GM10248 (cell line): ENCODE measurements around the gene TMEM273.

Source experiments
- CTCF ChIA-PET: fragments of 300-600 bp; sonication (Branson Sonifier 250); formaldehyde crosslinking; extraction: SDS; loops from one replicate; lab custom pipeline; 2021; ENCODE audit warnings: antibody characterized with exemption; lab: Yijun Ruan, JAX
- POLR2A ChIA-PET: fragments of 350-650 bp; sonication (Branson Sonifier 250); formaldehyde crosslinking; extraction: SDS; loops from one replicate; lab custom pipeline; 2020; ENCODE audit warnings: antibody characterized with exemption; lab: Yijun Ruan, JAX
- DNase-seq: peaks from one replicate; pipeline ENCODE4 v3.0.0; 2012; ENCODE audit errors: extremely low spot score
- TF ChIP-seq, protein P1 (sequence below): IDR thresholded peaks from 2 replicates; pipeline ENCODE4 v1.5.1; 2012; ENCODE audit warnings: mild to moderate bottlenecking, low read depth; ENCODE audit errors: extremely low read depth, missing control alignments, control extremely low read depth

TMEM273 gene

DNA sequence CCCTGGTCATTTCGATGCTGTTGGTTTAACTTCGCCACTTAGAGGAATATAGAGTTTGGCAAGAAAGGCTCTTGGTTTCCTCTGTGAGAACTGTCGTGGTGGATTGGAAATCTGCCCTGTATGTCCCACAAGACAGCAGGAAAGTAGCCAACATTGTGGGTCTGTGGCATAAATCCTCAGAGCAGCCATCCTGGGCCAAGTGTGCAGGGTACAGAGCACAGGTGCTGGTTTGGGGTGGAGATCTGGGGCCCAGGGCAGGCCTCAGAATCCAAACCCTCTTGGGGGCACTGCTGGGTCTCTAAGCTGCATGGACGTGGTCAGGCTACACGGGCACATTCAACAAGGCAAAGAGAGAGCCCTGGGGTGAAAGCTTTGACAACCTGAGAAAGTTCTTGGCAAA, 39.2 kb upstream of the TMEM273 start:
- ChIA-PET CTCF (interaction anchor here (1.4 kb wide), 1 partner anchor 8 kb away, joined by 5 read pairs; no protein-coding TSS in a partner anchor), POLR2A (no interaction called here)

DNA sequence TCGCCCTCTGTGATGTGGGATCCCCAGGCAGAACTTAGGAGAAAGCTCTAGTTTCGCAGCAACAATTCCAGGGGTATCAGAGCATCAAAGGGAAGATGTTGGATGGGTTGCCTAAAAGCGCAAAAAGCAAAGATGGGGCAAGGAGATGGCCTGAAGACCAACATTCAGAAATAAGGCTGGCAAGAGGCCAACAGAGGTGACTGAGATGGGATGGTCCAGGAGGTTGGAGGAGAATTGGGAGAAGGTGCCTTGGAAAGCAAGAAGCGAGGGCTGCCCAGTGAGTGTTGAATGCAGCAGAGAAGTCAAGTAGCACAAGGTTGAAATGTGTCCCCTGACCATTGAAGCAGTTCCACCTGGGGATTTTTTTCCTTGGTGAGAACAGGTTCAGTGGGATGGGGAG, 38.4 kb upstream of the TMEM273 start:
- no peak for DNase-seq
- POLR2A ChIA-PET: no interaction called here

More for the DNA sequence above, 39.2 kb upstream of the TMEM273 start:
- TF ChIP-seq, protein P1, sequence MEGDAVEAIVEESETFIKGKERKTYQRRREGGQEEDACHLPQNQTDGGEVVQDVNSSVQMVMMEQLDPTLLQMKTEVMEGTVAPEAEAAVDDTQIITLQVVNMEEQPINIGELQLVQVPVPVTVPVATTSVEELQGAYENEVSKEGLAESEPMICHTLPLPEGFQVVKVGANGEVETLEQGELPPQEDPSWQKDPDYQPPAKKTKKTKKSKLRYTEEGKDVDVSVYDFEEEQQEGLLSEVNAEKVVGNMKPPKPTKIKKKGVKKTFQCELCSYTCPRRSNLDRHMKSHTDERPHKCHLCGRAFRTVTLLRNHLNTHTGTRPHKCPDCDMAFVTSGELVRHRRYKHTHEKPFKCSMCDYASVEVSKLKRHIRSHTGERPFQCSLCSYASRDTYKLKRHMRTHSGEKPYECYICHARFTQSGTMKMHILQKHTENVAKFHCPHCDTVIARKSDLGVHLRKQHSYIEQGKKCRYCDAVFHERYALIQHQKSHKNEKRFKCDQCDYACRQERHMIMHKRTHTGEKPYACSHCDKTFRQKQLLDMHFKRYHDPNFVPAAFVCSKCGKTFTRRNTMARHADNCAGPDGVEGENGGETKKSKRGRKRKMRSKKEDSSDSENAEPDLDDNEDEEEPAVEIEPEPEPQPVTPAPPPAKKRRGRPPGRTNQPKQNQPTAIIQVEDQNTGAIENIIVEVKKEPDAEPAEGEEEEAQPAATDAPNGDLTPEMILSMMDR: no peak
- DNase-seq: no peak

DNA sequence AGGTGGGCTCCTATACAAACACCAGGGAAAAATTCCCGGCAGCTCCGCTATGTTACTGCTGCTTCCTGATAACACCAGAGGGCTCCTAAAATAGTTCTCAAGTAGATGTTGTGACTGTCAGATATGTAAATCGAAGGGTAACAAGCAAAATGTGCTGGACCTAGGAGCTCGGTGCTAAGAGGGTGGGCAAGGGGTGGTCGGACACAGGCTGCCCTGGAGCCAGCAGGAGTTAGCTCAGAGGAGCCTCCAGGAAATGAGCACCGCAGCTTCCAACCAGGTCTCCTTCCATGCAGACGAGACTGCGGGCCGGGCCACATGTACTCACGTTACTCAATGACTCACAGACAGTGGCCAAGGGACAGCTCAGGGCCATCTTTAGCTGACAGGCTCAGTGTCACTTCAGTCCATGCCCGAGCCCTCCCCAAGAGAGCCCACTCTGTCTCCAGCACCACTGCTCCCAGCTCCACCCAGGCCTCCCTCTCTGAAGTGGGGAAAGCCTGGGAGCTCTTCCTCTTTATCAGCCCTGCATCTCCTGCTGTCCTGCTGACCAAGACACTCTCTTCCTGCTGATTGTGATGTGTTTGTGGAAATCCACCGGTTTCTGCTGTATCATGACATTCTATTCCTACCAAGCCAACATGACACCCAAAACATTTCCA, 37.2 kb upstream of the TMEM273 start:
- ChIA-PET CTCF (no interaction called here), POLR2A (no interaction called here)
- DNase-seq: no peak
- TF ChIP-seq, protein P1: no peak

More for the DNA sequence above, 38.4 kb upstream of the TMEM273 start:
- TF ChIP-seq, protein P1: no peak
- CTCF ChIA-PET: interaction anchor here (1.4 kb wide), 1 partner anchor 9 kb away, joined by 5 read pairs; no protein-coding TSS in a partner anchor

DNA sequence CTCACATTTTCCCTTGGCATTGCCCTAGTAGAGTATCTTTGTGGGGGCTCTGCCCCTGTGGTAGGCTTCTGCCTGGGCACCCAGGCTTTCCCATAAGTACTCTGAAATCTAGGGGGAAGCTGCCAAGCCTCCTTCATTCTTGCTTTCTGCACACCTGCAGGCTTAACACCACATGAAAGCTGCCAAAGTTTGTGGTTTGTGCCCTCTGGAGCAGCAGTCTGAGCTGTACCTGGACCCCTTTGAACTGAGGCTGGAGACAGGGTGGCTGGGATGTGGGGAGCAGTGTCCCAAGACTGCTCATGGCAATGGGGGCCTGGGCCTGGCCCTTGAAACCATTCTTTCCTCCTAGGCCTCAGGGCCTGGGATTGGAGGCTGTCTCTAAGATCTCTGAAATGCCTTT, 35.0 kb upstream of the TMEM273 start:
- no peak for DNase-seq
- TF ChIP-seq, protein P1: no peak
- ChIA-PET POLR2A (no interaction called here), CTCF (no interaction called here)

DNA sequence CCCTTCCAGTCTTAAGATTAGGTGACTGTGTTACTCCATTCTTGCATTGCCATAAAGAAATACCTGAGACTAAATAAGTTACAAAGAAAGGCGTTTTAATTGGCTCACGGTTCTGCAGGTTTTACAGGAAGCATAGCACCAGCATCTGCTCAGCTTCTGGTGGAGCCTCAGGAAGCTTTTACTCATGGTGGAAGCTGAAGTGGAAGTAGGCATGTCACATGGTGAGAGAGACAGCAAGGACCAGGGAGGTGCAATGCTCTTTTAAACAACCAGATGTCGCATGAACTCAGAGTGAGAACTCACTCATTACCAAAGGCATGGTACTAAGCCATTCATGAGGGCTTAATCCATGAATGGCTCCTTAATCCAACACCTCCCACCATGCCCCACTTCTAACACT, 34.0 kb upstream of the TMEM273 start:
- TF ChIP-seq, protein P1: no peak
- POLR2A ChIA-PET: no interaction called here
- DNase-seq: no peak
- CTCF ChIA-PET: no interaction called here

DNA sequence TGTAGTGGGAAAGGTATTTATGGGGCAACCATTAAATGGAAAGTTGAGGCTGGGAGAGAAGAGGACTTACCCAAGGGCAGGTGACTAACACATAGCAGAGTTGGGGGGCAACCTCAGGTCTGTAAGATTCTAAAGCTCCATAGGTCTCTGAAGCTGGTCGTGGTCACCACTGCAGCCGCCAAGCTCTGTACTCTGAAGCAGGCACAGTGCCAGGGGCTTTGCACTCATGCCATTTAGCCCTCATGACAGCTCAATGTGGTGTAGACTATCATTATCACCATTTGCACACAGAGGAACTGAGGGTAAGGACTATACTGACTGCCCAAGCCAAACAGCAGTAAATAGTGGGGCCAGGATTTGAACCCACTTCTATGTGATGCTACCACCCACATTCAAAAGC, 32.5 kb upstream of the TMEM273 start:
- DNase-seq: no peak
- TF ChIP-seq, protein P1: no peak
- CTCF ChIA-PET: interaction anchor here (1.0 to 1.6 kb wide), 6 partner anchors 11 to 565 kb away, joined by 3 read pairs; no protein-coding TSS in a partner anchor
- POLR2A ChIA-PET: no interaction called here
